SK-N-SH treated with all-trans-retinoic acid at 6 μM for 48 hours (cell line): ENCODE data around the gene MADD.

Experiments
- ATAC-seq: fragments of 200-7000 bp; cut with Tn5 transposase; 3 replicates; pipeline ENCODE4 v1.9.1; 2020; ENCODE audit warnings: mild to moderate bottlenecking, moderate library complexity
- ARNTL ChIP-seq: fragments of 450-650 bp; formaldehyde crosslinking; IDR thresholded peaks from 2 replicates; pipeline ENCODE4 v1.5.0; 2020; ENCODE audit warnings: low read depth, mild to moderate bottlenecking, moderate library complexity, borderline replicate concordance
- BACH2 ChIP-seq: fragments of 250-450 bp; sonication (Bioruptor Pico); IDR thresholded peaks from 2 replicates; pipeline ENCODE4 v1.9.0; 2021; ENCODE audit warnings: mild to moderate bottlenecking, borderline replicate concordance
- CREB5 ChIP-seq: fragments of 250-450 bp; sonication (Bioruptor Pico); IDR thresholded peaks from 2 replicates; pipeline ENCODE4 v1.5.1; 2020; ENCODE audit warnings: low read depth, mild to moderate bottlenecking, moderate library complexity
- ESRRG ChIP-seq: fragments of 250-450 bp; sonication (Bioruptor Pico); IDR thresholded peaks from 2 replicates; pipeline ENCODE4 v1.6.1; 2021; ENCODE audit warnings: mild to moderate bottlenecking
- GLIS3 ChIP-seq: fragments of 250-450 bp; sonication (Bioruptor Pico); IDR thresholded peaks from 2 replicates; pipeline ENCODE4 v1.5.0; 2020; ENCODE audit warnings: mild to moderate bottlenecking, moderate library complexity
- ISL1 ChIP-seq: fragments of 250-450 bp; sonication (Bioruptor Pico); IDR thresholded peaks from 2 replicates; pipeline ENCODE4 v2.1.2; 2022; ENCODE audit warnings: mild to moderate bottlenecking, moderate library complexity
- PATZ1 ChIP-seq: fragments of 250-450 bp; sonication (Bioruptor Pico); IDR thresholded peaks from 2 replicates; pipeline ENCODE4 v1.8.0; 2020; ENCODE audit warnings: mild to moderate bottlenecking, moderate library complexity, borderline replicate concordance
- PPARA ChIP-seq: fragments of 250-450 bp; sonication (Bioruptor Pico); IDR thresholded peaks from 2 replicates; pipeline ENCODE4 v1.5.0; 2020; ENCODE audit warnings: mild to moderate bottlenecking, borderline replicate concordance
- RARB ChIP-seq: fragments of 250-450 bp; sonication (Bioruptor Pico); IDR thresholded peaks from 2 replicates; pipeline ENCODE4 v1.8.0; 2021; ENCODE audit warnings: mild to moderate bottlenecking, moderate library complexity
- SNAI2 ChIP-seq: fragments of 250-450 bp; sonication (Bioruptor Pico); IDR thresholded peaks from 2 replicates; pipeline ENCODE4 v1.5.0; 2020; ENCODE audit warnings: mild to moderate bottlenecking, moderate library complexity
- TCF4 ChIP-seq: fragments of 250-450 bp; sonication (Bioruptor Pico); IDR thresholded peaks from 2 replicates; pipeline ENCODE4 v1.8.0; 2021; ENCODE audit warnings: mild to moderate bottlenecking, moderate library complexity, borderline replicate concordance
- TSHZ2 ChIP-seq: fragments of 250-450 bp; sonication (Bioruptor Pico); IDR thresholded peaks from 2 replicates; pipeline ENCODE4 v1.5.0; 2020; ENCODE audit warnings: mild to moderate bottlenecking, moderate library complexity
- ZC3H10 ChIP-seq: fragments of 250-450 bp; sonication (Bioruptor Pico); IDR thresholded peaks from 2 replicates; pipeline ENCODE4 v1.5.1; 2021; ENCODE audit warnings: mild to moderate bottlenecking, moderate library complexity
- ZFP3 ChIP-seq: fragments of 250-450 bp; sonication (Bioruptor Pico); IDR thresholded peaks from 2 replicates; pipeline ENCODE4 v1.5.0; 2020; ENCODE audit warnings: mild to moderate bottlenecking, moderate library complexity
- ZNF565 ChIP-seq: fragments of 450-650 bp; formaldehyde crosslinking; conservative IDR thresholded peaks from 2 replicates; pipeline ENCODE4 v1.5.0; 2020; ENCODE audit warnings: low read depth, mild to moderate bottlenecking, moderate library complexity
- ZNF70 ChIP-seq: fragments of 450-650 bp; formaldehyde crosslinking; IDR thresholded peaks from 2 replicates; pipeline ENCODE4 v1.5.0; 2020; ENCODE audit warnings: mild to moderate bottlenecking, moderate library complexity
- ZNF8 ChIP-seq: fragments of 450-650 bp; formaldehyde crosslinking; IDR thresholded peaks from 2 replicates; pipeline ENCODE4 v1.5.0; 2020; ENCODE audit warnings: mild to moderate bottlenecking, moderate library complexity
- TF ChIP-seq, protein P1 (sequence below): fragments of 250-450 bp; sonication (Bioruptor Pico); IDR thresholded peaks from 2 replicates; pipeline ENCODE4 v1.5.1; 2021; ENCODE audit warnings: mild to moderate bottlenecking, moderate library complexity

The MADD gene

DNA sequence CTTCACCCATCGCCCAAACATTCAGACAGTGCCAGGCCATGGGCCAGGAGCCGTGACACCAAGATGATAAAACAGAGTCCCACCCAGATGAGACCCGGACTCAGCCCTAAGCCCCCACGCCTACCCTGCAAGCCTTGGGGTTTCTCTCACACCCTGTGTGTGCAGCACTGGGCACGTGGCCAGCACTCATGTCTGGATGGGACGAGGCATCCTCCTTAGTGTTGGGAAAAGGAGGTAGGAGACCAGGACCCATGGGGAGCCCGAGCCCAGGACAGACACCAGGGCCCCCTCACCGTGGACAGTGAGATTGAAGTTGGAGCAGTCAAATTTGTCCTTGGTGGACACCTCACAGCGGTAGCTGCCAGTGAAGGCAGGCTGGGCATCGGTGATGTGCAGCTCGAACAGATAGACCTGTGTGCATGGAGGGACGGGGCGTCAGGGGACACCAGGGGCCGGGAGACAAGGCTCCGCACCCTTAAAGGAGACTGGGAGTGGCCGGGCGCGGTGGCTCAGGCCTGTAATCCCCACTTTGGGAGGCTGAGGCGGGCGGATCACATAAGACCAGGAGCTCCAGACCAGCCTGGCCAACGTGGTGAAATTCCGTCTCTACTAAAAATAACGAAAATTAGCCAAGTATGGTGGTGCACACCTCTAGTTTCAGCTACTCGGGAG lies 78.3 kb downstream of the MADD start:
- ATAC-seq, result no peak
- TF ChIP-seq ISL1 (no peak), ZNF565 (CRISPR knock-in tag) (no peak), ZNF70 (CRISPR knock-in tag) (no peak), RARB (CRISPR knock-in tag) (no peak), CREB5 (no peak), PPARA (no peak), ZFP3 (CRISPR knock-in tag) (no peak), TSHZ2 (CRISPR knock-in tag) (no peak), TCF4 (CRISPR knock-in tag) (no peak), GLIS3 (no peak), BACH2 (CRISPR knock-in tag) (no peak)
- TF ChIP-seq, protein P1, sequence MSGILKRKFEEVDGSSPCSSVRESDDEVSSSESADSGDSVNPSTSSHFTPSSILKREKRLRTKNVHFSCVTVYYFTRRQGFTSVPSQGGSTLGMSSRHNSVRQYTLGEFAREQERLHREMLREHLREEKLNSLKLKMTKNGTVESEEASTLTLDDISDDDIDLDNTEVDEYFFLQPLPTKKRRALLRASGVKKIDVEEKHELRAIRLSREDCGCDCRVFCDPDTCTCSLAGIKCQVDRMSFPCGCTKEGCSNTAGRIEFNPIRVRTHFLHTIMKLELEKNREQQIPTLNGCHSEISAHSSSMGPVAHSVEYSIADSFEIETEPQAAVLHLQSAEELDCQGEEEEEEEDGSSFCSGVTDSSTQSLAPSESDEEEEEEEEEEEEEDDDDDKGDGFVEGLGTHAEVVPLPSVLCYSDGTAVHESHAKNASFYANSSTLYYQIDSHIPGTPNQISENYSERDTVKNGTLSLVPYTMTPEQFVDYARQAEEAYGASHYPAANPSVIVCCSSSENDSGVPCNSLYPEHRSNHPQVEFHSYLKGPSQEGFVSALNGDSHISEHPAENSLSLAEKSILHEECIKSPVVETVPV (CRISPR knock-in tag), result no peak

DNA sequence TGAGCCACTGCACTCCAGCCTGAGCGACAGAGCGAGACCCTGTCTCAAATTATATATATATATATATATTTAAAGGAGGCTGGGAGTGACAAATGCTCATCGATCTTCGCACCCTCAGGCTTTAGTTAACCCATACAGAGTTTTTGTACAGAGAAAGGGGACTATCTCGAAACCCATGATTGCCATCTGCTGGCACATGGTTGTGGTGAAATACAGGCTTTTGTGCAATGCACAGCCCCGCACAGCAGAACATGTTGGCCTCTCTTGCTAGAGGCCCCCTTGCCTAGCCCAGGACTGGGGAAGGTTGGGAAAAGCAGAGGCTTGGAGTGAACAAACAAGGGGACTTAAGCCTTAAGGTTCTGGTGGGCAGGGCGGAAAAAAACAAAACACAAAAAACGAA lies 78.9 kb downstream of the MADD start:
- TF ChIP-seq, protein P1 (CRISPR knock-in tag), result no peak
- no peak for TF ChIP-seq ZC3H10
- ATAC-seq, result peak; percentile 64

- no peak for ATAC-seq
These were observed 79.7 kb downstream of the MADD start for GRCh38 chr11:47349521-47350095.

More at GRCh38 chr11:47349521-47350095, 79.7 kb downstream of the MADD start:
- TF ChIP-seq, protein P1 (CRISPR knock-in tag), result no peak
- TF ChIP-seq PATZ1 (CRISPR knock-in tag), result no peak
- TF ChIP-seq SNAI2 (CRISPR knock-in tag), result no peak
- no peak for TF ChIP-seq ESRRG
- TF ChIP-seq GLIS3, result no peak
- no peak for TF ChIP-seq ZNF8 (CRISPR knock-in tag)
- TF ChIP-seq ARNTL (CRISPR knock-in tag), result no peak
- TF ChIP-seq ZC3H10, result no peak
